Astrocyte of the cerebellum (primary cell): ENCODE results near the gene EGR1.

Experiments used
- DNase-seq: peaks from one replicate; pipeline ENCODE4 v3.0.0-alpha.2; 2011; ENCODE audit warnings: low read depth
- H3K4me3 ChIP-seq: 2 replicates; pipeline ENCODE4 v1.5.1; 2011; ENCODE audit warnings: mild to moderate bottlenecking, low read depth, low read length, moderate library complexity
- in situ Hi-C: cut with HindIII; loops from 2 replicates; pipeline ENCODE4 v1.10.0; 2017; ENCODE audit warnings: low sequenced_read_pairs
- TF ChIP-seq, protein P1 (sequence below): IDR thresholded peaks from 2 replicates; pipeline ENCODE4 v1.5.1; 2012; ENCODE audit warnings: low read length, low read depth, moderate library complexity, mild to moderate bottlenecking; ENCODE audit errors: missing control alignments

The EGR1 gene

DNA sequence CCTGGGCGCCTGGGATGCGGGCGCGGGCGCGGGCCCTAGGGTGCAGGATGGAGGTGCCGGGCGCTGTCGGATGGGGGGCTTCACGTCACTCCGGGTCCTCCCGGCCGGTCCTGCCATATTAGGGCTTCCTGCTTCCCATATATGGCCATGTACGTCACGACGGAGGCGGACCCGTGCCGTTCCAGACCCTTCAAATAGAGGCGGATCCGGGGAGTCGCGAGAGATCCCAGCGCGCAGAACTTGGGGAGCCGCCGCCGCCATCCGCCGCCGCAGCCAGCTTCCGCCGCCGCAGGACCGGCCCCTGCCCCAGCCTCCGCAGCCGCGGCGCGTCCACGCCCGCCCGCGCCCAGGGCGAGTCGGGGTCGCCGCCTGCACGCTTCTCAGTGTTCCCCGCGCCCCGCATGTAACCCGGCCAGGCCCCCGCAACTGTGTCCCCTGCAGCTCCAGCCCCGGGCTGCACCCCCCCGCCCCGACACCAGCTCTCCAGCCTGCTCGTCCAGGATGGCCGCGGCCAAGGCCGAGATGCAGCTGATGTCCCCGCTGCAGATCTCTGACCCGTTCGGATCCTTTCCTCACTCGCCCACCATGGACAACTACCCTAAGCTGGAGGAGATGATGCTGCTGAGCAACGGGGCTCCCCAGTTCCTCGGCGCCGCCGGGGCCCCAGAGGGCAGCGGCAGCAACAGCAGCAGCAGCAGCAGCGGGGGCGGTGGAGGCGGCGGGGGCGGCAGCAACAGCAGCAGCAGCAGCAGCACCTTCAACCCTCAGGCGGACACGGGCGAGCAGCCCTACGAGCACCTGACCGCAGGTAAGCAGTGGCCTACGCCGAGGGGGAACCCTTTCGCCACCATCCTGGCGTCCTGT lies at the start of gene EGR1:
TSS of gene EGR1 (plus strand) at position 219 of the 864 bp plus-strand sequence. CDS start at position 502, 283 bp downstream.
- DNase-seq, result peak; percentile 91
- peak within 1 kb of the TSS; percentile 74 for H3K4me3 ChIP-seq
- in situ Hi-C loops, result no loop called here
- TF ChIP-seq, protein P1, sequence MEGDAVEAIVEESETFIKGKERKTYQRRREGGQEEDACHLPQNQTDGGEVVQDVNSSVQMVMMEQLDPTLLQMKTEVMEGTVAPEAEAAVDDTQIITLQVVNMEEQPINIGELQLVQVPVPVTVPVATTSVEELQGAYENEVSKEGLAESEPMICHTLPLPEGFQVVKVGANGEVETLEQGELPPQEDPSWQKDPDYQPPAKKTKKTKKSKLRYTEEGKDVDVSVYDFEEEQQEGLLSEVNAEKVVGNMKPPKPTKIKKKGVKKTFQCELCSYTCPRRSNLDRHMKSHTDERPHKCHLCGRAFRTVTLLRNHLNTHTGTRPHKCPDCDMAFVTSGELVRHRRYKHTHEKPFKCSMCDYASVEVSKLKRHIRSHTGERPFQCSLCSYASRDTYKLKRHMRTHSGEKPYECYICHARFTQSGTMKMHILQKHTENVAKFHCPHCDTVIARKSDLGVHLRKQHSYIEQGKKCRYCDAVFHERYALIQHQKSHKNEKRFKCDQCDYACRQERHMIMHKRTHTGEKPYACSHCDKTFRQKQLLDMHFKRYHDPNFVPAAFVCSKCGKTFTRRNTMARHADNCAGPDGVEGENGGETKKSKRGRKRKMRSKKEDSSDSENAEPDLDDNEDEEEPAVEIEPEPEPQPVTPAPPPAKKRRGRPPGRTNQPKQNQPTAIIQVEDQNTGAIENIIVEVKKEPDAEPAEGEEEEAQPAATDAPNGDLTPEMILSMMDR, result no peak

GRCh38 chr5:138418444-138418843 lies 46.8 kb upstream of the EGR1 start:
- no peak overlapping the region for H3K4me3 ChIP-seq
- in situ Hi-C loops, result no loop called here
- TF ChIP-seq, protein P1, result no peak

GRCh38 chr5:138425079-138425478 lies 40.2 kb upstream of the EGR1 start:
- H3K4me3 ChIP-seq, result no peak overlapping the region
- DNase-seq, result no peak
- TF ChIP-seq, protein P1, result no peak
- in situ Hi-C loops, result no loop called here

More at GRCh38 chr5:138418444-138418843, 46.8 kb upstream of the EGR1 start:
- no peak for DNase-seq

DNA sequence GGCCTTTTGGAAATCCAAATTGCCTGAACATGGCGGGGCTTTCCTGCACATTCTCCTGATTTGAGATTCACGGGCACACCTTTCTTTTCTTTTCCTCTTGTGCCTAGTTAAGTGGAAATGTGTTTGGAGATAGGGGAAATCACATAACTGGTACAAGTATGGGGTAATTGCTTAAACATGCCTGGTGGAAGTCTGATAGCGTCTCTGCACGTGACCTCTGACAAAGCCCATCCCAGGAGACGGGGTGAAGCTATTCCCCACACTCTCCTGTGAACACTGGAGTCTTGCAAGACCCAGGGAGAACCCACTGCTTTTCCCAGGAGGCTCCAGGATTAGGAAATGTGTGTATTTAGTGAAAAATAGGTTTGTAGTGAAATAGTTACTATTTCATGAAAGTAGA lies 29.3 kb upstream of the EGR1 start:
- DNase-seq, result no peak
- TF ChIP-seq, protein P1, result no peak
- in situ Hi-C loops, result no loop called here
- no peak overlapping the region for H3K4me3 ChIP-seq

DNA sequence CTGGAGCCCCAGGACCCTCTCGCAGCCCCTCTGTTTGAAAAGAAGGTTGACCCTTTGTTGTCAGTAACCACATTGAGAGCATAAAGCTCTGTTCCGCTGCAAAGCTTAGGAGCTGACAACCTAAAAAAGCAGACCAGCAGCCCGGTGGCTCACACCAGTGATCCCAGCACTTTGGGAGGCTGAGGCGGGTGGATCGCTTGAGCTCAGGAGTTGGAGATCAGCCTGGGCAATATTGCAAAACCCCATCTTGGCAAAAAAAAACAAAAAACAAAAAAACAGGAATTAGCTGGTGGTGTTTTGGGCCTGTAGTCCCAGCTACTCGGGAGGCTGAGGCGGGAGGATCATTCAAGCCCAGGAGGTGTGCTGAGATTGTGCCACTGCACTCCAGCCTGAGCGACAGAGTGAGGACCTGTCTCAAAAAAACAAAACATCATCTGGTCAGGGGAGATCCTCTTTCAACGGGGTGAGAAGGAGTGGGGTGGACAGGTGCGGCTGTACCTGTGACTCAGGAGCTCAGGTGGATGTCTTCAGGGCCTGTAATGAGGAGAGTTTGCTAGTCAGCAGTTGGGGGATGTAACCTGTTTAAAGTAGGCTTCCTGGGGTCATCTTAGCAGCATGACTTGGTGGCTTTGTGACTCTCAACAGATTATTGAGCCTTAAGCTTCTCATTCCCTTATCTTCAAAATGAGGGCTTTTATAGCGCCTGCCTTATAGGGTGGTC lies 27.1 kb upstream of the EGR1 start:
- TF ChIP-seq, protein P1, result no peak
- in situ Hi-C loops, result no loop called here
- H3K4me3 ChIP-seq, result peak overlapping the region; percentile 57
- no peak for DNase-seq

DNA sequence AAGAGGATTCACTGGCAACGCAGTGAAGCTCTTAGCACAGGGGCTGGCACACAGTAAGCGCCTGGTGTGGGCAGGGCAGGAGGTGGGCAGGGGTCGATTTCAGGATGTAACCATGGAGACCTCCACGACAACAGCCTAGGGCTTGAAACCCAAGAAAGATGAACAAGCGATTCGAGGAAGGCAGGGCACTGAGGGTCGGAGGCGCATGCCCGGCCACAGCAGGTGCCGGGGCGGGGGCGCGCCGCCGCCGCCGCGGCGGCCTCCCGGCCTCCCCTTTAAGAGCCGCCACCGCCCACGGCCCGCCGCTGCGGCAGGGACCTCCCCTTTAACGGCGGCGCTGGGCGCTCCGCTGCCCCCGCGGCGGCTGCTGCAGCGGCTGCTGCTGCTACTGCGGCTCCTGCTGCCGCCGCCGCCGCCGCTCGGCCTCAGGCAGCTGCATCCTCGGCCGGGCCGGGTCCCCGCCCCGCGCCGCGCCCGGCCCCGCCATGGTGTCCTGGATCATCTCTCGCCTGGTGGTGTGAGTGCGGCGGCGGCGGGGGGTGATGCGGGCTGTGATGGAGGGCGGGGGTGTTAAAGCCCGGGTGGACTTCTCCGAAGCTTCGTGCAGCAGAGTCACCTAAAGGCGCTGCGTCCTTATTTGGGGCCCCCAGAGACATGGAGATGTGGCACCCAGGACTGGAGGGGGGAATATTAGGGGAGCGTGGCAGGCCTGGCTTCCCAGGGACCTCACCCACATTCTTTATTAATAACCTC lies 26.4 kb upstream of the EGR1 start, which contains the start of gene REEP2:
TSS of gene REEP2 (plus strand) at position 334 of the 753 bp plus-strand sequence. CDS start at position 486, 152 bp downstream.
- in situ Hi-C loops, result no loop called here
- H3K4me3 ChIP-seq, result peak within 1 kb of the TSS; percentile 57
- DNase-seq, result no peak
- TF ChIP-seq, protein P1, result no peak
